HG03159 (cell line): Measurements from ENCODE around the gene ADAP2.
"Not testable (repeated sequence)": the region's sequence is repeated elsewhere in the genome, so short reads cannot be mapped to it uniquely, and the experiment has no call there.

ENCODE experiments used
- ATAC-seq: cut with Tn5 transposase; IDR thresholded peaks from one replicate; pipeline ENCODE4 v1.9.1; 2021; ENCODE audit warnings: mild to moderate bottlenecking, moderate library complexity; ENCODE audit not compliant: unreplicated experiment

ADAP2 gene, protein sequence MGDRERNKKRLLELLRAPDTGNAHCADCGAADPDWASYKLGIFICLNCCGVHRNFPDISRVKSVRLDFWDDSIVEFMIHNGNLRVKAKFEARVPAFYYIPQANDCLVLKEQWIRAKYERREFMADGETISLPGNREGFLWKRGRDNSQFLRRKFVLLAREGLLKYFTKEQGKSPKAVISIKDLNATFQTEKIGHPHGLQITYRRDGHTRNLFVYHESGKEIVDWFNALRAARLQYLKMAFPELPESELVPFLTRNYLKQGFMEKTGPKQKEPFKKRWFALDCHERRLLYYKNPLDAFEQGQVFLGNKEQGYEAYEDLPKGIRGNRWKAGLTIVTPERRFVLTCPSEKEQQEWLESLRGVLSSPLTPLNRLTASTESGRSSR

DNA sequence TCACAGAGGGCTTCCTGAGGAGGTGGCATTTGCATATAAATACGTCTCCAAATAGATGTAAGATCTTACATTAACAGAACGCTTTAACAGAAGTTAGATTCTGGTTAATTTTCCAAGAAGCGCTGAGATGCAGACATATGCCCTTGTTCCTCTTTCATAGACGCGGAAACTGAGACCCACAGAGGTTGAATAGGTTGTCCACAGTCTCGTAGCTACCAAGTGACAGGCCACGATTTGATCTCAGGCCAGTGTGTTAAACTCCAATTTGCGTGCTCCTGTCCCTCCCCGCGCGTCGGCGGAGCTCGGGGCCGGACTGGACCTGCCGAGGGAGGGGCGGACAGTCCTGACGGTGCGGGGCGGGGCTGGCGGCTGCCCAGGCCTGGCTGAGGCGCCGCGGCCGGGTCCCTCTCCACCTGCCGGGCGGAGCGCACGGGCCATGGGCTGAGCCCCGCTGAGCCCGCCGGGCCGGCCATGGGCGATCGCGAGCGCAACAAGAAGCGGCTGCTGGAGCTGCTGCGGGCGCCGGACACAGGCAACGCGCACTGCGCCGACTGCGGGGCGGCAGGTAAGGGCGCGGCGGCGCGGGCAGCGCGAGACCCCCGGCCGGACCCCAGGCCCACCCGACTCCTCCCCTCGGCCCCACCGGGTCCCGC, at the start of gene ADAP2:
Gene ADAP2, plus strand, starts transcription at position 402 of the 653 bp plus-strand sequence. Its CDS starts 70 bp downstream, at position 472.
- ATAC-seq, result no peak

DNA sequence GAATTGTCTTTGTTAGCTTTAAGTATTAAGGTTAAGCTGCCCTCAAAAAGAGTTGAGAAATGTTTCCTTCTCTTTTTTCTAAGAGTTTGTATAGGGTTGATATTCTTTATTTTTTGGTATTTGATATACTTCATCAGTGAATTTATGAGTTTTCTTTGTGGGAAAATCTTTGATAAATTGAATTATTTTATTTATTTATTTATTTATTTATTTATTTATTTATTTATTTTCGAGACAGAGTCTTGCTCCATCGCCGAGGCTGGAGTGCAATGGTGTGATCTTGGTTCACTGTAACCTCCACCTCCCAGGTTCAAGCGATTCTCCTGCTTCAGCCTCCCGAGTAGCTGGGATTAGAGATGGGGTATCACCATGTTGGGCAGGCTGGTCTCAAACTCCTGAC, 35.6 kb upstream of the ADAP2 start:
- no peak for ATAC-seq

DNA sequence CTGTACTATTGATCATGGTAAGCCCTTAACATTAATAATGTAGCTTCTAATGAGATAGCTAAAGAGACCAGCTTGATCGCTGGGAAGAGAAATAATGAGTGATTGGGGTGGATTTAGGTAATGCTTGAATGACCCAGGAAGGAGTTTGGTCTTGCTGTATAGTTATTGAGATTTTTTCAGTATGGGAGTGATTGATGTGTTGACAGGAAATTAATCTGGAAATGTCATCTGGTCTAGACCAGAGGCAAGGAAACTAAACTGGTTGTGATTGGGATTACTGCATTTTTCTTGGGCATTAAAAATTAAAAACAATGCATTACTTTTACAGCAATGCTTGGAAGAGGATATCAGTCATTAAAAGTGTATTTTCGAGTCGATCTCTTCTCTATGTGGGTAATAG, 27.5 kb upstream of the ADAP2 start:
- no peak for ATAC-seq

DNA sequence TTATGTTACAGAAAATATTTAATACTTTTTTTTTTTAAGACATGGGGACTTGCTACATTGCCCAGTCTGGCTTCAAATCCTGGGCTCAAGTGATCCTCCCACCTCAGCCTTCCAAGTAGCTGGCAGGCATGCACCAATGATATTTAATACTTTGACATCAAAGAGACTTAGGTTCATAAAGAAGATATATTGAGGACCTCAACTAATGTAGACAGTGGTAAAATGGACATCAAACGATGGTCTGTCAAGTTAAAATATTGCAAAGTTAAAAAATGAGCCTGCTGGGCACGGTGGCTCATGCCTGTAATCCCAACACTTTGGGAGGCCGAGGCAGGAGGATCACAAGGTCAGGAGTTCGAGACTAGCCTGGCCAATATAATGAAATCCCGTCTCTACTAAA, 24.4 kb upstream of the ADAP2 start:
- no peak for ATAC-seq

DNA sequence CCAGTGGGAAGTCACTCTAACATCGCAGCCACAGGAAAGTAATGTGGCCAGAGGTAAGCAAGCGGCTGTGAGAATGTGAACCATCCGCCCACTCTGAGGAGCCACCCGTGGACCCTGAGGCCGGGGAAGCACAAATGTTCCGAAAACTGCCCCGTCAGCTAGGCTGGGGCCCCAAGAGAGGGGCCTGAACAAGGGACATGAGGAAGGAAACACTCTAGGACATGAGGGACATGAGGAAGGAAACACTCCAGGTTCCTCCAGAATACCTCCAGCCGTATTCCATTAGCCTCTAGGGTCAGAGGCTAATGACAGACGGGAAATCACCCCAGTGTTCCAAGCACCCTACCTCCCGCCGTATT, 16.0 kb upstream of the ADAP2 start:
- peak; percentile 9 for ATAC-seq

DNA sequence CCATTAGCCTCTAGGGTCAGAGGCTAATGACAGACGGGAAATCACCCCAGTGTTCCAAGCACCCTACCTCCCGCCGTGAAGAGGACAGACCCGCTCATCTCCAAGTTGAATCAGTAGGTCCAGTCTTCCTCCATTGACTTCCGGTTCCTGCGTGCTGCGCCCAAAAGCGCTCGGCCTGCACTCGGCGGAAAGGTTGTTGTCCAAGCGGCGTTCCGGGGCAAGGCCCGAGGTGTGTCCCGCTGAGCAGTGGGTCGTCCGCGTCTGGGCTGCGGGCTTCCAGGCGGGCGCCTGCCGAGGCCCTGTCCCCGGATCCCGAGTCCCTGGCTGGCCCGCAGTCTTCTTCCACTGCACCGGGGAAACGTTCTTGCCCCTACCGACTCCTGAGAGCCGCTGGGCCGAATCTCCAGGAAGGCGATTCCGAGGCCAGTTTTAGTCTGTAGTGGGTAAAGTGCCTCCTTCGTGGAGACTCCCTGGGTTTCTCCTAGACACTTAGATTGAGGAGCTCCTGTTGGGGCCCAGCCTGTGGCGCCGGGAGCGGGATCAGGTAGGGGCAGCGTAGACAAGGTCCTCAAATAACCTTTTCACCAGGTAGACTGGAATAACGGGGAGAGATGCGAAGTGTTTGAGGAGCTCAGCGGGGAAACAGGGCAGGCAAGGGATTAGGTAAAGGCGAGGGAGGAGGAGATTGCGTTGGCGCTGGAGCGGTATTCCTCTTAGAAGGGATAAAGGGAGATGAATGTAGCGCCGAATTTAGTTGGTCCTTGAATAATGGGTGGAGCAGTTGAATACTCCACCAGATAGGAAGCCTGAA, 15.4 kb upstream of the ADAP2 start, which contains the start of gene TEFM:
Gene TEFM, minus strand, starts transcription at position 138 of the 811 bp plus-strand sequence. Its CDS starts 40 bp downstream, at position 98.
- ATAC-seq, result peak; percentile 91

DNA sequence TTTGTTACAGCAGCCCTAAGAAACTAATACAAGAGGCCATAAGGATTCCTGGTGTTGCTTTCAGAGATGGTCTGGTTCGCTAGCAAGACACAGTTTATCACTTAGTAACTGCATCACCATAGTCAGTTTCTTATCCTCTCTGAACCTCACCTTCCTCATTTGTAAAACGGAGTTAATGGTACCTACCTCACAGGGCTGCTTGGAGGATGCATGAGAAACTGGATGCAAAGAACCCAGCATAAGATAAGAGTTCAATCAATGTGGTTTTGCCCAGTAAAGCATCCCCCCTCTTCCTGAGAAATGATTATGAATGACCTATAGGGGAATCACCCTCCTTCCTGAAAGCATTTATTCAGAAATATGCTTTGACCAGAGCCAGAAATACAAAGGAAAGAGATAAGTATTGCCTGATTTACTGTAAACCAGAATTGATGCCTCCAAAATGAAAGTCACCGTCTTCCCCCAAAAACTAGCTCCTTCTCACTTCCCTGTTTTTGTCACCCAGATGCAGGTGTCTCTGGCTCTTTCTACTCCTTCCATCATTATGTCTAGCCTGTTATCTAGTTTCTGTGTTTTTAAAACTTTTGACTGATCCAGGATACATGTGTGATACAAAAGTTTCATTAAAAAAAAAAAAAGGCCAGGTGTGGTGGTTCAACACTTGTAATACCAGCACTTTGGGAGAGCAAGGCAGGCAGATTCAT, 12.9 kb upstream of the ADAP2 start:
- no peak for ATAC-seq

DNA sequence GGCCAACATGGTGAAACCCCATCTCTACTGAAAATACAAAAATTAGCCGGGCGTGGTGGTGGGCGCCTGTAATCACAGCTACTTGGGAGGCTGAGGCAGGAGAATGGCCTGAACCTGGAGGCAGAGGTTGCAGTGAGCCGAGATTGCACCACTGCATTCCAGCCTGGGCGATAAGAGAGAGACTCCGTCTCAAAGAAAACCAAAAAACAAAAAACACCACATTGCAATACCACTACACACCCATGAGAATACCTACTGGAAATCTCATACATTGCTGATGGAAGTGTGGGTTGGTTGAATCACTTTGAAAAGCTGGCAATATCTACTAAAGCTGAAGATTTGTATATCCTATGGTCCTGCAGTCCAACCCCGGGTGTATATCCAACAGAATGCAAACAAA, 11.6 kb upstream of the ADAP2 start:
- ATAC-seq, result not testable (repeated sequence)

DNA sequence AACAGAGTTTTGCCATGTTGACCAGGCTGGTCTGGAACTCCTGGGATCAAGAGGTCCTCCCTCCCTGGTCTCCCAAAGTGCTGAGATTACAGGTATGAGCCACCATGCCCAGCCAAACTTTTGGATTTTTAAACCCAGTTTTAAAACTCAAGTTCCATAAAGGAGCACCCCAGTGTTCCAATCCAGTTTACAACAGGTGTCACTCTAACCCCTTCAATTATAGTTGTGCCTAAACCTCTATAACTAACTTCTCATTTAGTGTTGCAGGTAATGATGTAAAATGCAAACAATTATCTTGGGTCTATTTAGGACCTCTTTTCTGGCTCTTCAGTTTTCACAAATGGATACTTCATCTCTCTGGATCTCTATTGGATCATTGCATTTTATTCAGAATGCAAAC, 7.8 kb upstream of the ADAP2 start:
- ATAC-seq, result no peak

DNA sequence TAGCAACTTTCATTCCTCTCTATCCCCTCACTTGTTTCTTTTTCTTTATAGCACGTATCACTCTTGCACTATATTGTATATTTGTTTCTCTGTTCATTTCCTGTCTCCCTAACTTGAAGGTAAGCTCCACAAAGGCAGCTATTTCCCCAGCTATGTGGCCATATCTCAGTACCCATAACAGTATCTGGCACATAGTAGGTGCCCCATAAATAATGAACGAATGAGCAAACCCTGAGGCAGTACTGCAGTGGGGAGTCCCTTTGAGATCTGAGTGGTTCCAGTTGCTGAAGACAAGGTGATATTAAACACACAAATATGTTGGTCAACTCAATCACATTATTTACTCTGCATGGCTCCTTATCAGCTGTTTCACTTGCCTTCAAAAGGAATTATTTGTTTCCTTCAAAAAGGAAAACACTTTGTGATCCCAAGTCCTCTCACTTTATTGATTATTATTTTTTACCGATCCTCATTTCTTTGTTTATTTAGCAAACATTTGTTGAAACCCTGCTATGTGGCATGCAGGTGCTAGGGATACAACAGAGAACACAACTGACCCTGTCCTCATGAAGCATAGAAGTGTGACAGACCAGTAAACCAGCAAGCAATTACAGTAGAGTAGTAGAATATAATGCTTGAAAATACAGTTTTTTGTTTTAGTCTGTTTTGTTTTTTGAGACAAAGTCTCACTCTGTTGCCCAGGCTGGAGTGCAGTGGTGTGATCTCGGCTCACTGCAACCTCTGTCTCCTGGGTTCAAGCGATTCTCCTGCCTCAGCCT, 5.7 kb upstream of the ADAP2 start:
- ATAC-seq, result no peak

DNA sequence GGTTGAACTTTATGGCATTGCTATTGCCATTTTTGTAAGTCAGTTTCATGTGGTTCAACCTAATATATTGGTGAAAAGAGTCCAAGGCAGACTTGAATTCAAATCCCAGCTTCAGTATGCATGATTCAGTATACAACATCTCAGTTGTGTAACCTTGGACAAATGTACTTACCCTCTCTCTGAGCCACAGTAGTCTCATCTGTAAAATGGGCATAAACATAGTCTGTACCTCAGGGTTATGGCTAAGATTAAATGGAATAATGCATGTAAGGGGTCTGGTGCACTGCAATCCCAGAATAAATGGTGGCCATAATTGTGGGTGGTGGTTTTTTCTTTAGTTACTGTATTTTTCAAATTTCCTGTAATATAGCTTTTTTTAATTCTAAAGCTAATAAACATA, 4.7 kb upstream of the ADAP2 start:
- no peak for ATAC-seq

DNA sequence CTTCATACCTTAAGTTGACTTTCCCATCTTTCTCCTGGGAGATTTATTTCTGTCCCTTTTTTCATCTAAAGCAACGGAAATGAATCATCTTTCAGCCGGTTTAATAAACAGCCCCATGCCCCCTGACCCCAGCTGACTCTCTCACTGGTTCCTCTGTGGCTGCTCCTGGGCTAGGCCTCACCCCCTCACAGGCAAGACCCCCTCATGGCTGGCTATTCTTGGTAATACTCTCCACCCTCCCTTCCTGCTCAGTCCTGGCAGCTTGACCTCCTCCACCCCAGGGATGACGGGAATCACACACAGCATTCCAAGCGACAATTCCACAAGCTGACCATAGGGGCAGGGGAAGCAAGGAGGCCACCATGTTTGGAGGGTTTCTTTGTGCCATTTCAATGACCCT, 1.5 kb upstream of the ADAP2 start:
- ATAC-seq, result no peak

DNA sequence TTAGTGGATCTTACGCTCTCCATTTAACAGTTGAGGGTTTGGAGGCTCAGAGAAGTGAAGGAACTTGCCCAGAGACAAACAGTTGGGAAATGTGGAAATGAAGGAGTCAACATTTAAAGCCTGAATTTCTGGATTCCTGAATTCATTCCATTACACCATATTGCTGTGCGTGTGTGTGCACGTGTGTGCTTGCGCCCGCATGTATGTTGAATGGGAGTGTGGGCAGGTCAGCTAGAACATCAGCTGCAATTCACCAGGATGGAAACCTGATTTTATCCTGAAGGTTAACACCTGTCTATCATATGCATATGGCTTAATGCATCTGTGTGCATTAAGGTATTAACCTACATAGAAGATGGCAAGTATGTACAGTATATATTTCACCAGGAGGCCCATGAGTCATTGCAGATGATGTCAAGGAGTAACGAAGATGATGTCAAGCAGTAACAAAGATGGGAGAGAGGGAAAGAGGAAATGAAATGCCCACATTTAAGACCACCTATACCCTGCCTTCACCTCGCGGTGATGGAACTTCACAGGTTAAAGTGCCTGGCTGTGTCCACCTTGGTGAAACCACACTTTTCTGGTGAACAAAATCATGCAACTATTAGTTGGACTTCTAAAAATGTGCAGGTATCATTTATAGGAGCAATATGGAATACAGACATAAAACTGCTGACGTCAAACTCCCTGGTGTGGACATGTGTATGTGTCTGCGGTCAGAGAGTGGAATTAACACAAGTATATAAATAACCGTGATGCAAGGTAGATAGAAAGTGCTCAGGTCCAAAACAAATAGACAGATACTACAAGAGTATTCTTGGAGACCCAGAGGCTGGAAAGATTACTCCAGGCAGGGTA, 832 bp upstream of the ADAP2 start:
- no peak for ATAC-seq

DNA sequence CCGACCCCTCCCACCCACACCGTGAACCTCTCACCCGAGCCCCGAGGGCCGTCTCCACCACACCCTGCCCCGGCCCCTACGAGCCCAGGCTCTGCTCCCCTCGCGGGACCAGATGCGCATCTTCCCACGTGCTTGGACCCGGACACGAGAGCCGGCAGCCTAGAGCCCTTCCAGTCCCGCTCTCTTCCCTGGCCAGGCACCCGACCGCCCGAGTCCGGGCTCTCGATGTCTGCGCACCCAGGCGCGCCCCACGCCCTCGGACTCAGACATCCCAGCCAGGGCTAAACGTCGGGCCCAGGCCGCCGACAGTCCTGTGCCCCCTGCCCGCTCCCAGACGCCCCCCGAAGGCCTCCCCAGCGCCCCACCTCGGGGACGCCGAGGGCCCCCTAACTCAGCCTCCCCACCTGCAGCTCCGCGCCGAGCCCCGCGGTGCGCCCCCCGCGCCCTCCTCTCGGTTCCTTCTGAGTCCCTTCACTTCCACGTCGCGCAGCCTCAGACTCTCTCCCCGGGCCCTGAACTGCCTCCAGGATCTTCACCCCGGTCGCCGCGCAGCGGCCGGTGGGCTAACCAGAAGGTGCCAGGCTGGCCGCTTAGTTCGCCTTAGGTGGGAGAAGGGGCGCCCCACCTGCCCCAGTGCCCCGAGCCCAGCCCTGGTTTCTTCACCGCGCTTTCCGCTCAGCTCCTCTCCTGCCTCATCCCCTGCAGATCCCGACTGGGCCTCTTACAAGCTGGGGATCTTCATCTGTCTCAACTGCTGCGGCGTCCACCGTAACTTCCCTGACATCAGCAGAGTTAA, 688 bp downstream of the ADAP2 start:
- no peak for ATAC-seq

DNA sequence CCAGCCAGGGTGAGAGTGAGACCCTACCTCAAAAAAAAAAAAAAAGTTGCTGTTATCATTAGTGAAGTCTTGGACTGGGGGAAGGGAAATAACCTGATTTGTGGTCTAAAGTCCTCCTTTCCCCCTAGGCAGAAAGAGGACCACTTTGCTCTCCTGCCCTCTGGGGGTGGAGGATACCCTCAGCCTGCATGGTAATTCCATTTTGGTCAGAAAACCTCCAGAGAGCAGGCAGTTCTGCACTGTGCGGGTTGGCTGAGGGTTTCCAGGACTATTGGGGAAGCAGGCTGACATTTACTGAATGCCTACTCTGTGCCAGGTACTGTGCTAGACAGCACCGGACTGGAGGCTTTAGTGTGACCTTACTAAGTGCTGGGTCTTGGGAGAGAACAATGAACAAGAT, 2.6 kb downstream of the ADAP2 start:
- no peak for ATAC-seq

DNA sequence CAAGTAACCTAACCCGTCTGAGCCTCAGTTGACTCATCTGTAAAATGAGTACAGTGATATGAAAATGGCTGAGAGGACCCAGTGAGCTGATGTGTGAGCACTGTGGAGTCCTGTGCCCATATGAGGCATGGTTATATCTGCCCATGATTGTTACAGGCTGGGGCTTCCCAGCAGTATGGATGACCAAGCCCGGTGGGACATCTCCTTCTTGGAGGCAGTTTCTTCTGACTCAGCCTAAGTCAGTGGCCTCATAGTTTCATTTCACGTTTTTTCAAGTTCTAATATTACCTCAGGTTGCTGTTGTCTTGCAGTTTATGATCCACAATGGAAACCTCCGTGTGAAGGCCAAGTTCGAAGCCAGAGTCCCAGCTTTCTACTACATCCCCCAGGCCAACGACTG, 4.8 kb downstream of the ADAP2 start:
- no peak for ATAC-seq

DNA sequence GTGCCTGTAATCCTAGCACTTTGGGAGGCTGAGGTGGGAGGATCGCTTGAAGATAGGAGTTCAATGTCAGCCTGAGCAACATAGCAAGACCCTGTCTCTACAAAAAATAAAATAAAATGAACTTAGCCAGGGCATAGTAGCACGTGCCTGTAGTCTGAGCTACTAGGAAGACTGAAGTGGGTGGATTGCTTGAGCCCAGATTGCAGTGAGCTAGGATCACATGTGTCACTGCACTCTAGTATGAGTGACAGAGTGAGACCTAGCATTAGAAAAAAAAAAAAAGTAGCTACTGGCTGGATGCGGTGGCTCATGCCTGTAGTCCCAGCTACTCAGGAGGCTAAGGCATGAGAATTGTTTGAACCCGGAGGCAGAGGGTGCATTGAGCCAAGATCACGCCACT, 6.0 kb downstream of the ADAP2 start:
- no peak for ATAC-seq

DNA sequence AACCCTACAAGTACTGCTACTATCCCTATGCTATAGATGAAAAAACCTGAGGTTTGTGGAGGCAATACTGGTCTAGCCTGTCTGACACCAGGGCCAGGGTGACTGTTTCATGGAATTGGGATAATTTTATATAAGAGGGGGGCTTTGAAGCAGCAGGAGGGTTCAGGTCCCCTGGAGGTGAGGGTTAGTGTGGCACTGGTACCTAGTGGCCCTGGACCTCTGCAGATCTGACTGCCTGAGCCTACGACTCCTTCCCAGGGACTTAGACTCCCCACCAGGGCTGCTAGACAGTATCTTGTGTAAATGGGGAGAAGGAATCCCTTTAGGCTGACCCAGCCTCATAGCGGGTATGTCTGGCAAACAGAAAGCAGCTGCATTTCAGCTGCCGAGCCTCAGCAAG, 6.8 kb downstream of the ADAP2 start:
- no peak for ATAC-seq
